ENCODE data around the gene MED26.

- TF ChIP-seq CTCF (IDR thresholded peaks at IDR 0.05), result no peak
- TF ChIP-seq POLR2AphosphoS5 (IDR thresholded peaks at IDR 0.05), result no peak
Observed at GRCh38 chr19:16661480-16662034, 33.6 kb upstream of the MED26 start.
